Heart left ventricle (tissue), 13 donors: ENCODE data around the gene HDAC7.
"Not testable (repeated sequence)": the region's sequence is repeated elsewhere in the genome, so short reads cannot be mapped to it uniquely, and the experiment has no call there.

ENCODE experiments used
- POLR2A ChIP-seq, 2 donors: fragments of 450-650 bp; IDR thresholded peaks; one replicate each; pipeline ENCODE4 v1.6.1; 2017; ENCODE audit warnings: antibody characterized with exemption in 2 of 2, mild to moderate bottlenecking in 2 of 2, moderate library complexity in 2 of 2
- TF ChIP-seq, protein P1 (sequence below), 12 donors: fragments of 200-600 bp; sonication (generic) in 4 of 12; IDR thresholded peaks; one replicate each; pipeline versions ENCODE4 v1.5.0 to v1.8.0; 2018 to 2022; ENCODE audit warnings: antibody characterized with exemption in 12 of 12, mild to moderate bottlenecking in 5 of 12
- donor health status: ischemic (EF 13 %, LVEDD 7.1; RV severe dilation, severe dysfunction).
- donor health status: DM: no; HTN: yes; CAD: no.
- donor health status: DM: no; HTN: no; CAD: no.
- donor health status: ischemic (EF 25% LVEDD 6.9; RV normal size, moderate dysfunction).
- donor health status: ischemic (EF 25% LVEDD 5.7; RV mildly dilated, moderate dysfunction).
- donor health status: ischemic (EF 35%, LVEDD 5.7; RV mildly dilated, moderate dysfunction).
- donor health status: nonischemic (EF 11% LVEDD 7.7; RV severe dilation, severe dysfunction).
- donor health status: DM: yes; HTN: yes; CAD: no.
- donor health status: PGD.
- donor health status: ischemic (EF 29% LVEDD 5.4; RV normal size, mild dysfunction).
- donor health status: nonischemic (EF 23%, LVEDD 6.1; RV moderate dilation, normal function).

DNA sequence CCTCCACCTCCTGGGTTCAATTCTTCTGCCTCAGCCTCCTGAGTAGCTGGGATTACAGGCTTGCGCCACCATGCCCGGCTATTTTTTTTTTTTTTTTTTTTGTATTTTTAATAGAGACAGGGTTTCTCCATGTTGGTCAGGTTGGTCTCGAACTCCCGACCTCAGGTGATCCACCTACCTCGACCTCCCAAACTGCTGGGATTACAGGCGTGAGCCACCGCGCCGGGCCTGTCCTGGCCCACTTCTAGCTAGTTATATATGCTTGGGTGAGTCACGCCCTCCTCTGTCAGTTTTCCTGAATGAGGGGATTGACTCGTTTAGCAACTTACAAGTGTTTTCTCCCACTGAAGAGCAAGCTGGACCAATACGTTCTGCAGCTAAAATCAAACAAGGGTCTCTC lies 22.8 kb upstream of the HDAC7 start:
- TF ChIP-seq, protein P1, sequence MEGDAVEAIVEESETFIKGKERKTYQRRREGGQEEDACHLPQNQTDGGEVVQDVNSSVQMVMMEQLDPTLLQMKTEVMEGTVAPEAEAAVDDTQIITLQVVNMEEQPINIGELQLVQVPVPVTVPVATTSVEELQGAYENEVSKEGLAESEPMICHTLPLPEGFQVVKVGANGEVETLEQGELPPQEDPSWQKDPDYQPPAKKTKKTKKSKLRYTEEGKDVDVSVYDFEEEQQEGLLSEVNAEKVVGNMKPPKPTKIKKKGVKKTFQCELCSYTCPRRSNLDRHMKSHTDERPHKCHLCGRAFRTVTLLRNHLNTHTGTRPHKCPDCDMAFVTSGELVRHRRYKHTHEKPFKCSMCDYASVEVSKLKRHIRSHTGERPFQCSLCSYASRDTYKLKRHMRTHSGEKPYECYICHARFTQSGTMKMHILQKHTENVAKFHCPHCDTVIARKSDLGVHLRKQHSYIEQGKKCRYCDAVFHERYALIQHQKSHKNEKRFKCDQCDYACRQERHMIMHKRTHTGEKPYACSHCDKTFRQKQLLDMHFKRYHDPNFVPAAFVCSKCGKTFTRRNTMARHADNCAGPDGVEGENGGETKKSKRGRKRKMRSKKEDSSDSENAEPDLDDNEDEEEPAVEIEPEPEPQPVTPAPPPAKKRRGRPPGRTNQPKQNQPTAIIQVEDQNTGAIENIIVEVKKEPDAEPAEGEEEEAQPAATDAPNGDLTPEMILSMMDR (IDR thresholded peaks at IDR 0.05): not testable (repeated sequence)
- TF ChIP-seq POLR2A (IDR thresholded peaks at IDR 0.05): not testable (repeated sequence)
